Endodermal cell (in vitro differentiated cells): ENCODE results near the gene VTI1A. TPM values are rescaled to one million over a fixed set of nuclear protein-coding genes. Genes with fewer than 3 reads are reported as not detected.

Source experiments
- DNase-seq: peaks from one replicate; pipeline ENCODE4 v3.0.0-alpha.2; 2017
- H3K27ac ChIP-seq: 2 replicates; pipeline ENCODE4 v1.5.1; 2013; ENCODE audit warnings: mild to moderate bottlenecking, low read depth, low read length, moderate library complexity
- H3K27me3 ChIP-seq: 2 replicates; pipeline ENCODE4 v1.6.1; 2013; ENCODE audit warnings: mild to moderate bottlenecking, low read length, moderate library complexity; ENCODE audit not compliant: insufficient read depth, control insufficient read depth, poor library complexity, severe bottlenecking
- H3K36me3 ChIP-seq: 2 replicates; pipeline ENCODE4 v1.7.0; 2013; ENCODE audit warnings: mild to moderate bottlenecking, low read length, moderate library complexity; ENCODE audit not compliant: control insufficient read depth, insufficient read depth
- H3K4me1 ChIP-seq: one replicate; pipeline ENCODE4 v1.7.0; 2013; ENCODE audit warnings: low read length; ENCODE audit not compliant: control insufficient read depth, insufficient read depth
- H3K4me3 ChIP-seq: 2 replicates; pipeline ENCODE4 v1.5.1; 2013; ENCODE audit warnings: mild to moderate bottlenecking, low read length, moderate library complexity
- H3K9ac ChIP-seq: 2 replicates; pipeline ENCODE4 v1.6.1; 2013; ENCODE audit warnings: mild to moderate bottlenecking, low read length, moderate library complexity; ENCODE audit not compliant: poor library complexity, severe bottlenecking; ENCODE audit errors: extremely low read depth
- H3K9me3 ChIP-seq: 2 replicates; pipeline ENCODE4 v1.6.1; 2013; ENCODE audit warnings: mild to moderate bottlenecking, low read length, moderate library complexity; ENCODE audit not compliant: control insufficient read depth
- H3K27ac Mint-ChIP-seq: 2 replicates; pipeline ENCODE4 v1.8.0; 2020; ENCODE audit warnings: mixed read lengths
- H3K27me3 Mint-ChIP-seq: 2 replicates; pipeline ENCODE4 v1.8.0; 2021; ENCODE audit warnings: mild to moderate bottlenecking, mixed read lengths; ENCODE audit not compliant: insufficient read depth
- H3K36me3 Mint-ChIP-seq: 2 replicates; pipeline ENCODE4 v1.8.0; 2020; ENCODE audit warnings: low read depth, mixed read lengths
- H3K4me1 Mint-ChIP-seq: 2 replicates; pipeline ENCODE4 v1.8.0; 2020; ENCODE audit warnings: mixed read lengths
- H3K4me3 Mint-ChIP-seq: 2 replicates; pipeline ENCODE4 v1.8.0; 2020; ENCODE audit warnings: mild to moderate bottlenecking, moderate library complexity, mixed read lengths
- H3K9me3 Mint-ChIP-seq: 2 replicates; pipeline ENCODE4 v1.8.0; 2020; ENCODE audit warnings: mild to moderate bottlenecking, mixed read lengths
- WGBS, 2 experiments: methylation state at CpG; one replicate each; pipeline versions ENCODE4 v1.1.5 to v1.1.7; 2013; ENCODE audit warnings: missing lambda C conversion rate in 2 of 2, mixed read lengths in 1 of 2; ENCODE audit not compliant: insufficient coverage in 1 of 2, insufficient read length in 1 of 2; 5-methylcytosine and 5-hydroxymethylcytosine counted together
- total RNA-seq, 2 donors: library from RNA; stranded (reverse); fragmentation: NEBNext Ultra II Directional in 1 of 2; extraction: Animal tissue kit (Norgen Biotek cat#: 25700) in 1 of 2; gene quantifications; 2 replicates in 1 of 2; 3 replicates in 1 of 2; pipeline ENCODE4 v1.2.1, GENCODE V29; 2021
- TF ChIP-seq, protein P1 (sequence below): fragments of 200-600 bp; sonication (generic); conservative IDR thresholded peaks from 2 replicates; pipeline ENCODE4 v1.5.0; 2021; ENCODE audit warnings: antibody characterized with exemption, mild to moderate bottlenecking

VTI1A gene
- total RNA-seq, 2 donors from 2014 or later: 27.0 to 29.9 TPM

DNA sequence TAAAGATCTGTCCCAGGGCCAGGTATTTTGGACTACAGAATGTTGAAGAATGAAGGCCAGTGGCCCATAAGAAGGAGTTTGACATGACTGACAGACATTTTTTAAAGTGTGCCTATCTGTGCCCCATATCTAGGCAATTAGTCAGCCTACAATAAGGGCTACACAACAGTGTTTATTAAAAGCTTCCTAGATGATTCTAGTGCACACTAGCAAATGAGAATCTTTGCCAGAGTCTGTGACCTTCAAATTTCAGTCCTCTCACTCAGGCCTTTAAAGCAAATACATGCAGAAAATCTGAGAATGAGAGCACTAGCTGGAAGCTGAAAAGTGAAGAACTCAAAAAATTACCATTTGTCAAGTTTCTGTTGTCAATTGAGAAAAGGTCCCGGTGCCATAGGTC is 208.7 kb downstream of the VTI1A start:
- no peak for DNase-seq
- no peak overlapping the region for H3K9ac ChIP-seq
- peaks cover 4% of the 10 kb centered on the region for H3K4me1 ChIP-seq
- no peak overlapping the region for H3K4me3 ChIP-seq
- TF ChIP-seq, protein P1, sequence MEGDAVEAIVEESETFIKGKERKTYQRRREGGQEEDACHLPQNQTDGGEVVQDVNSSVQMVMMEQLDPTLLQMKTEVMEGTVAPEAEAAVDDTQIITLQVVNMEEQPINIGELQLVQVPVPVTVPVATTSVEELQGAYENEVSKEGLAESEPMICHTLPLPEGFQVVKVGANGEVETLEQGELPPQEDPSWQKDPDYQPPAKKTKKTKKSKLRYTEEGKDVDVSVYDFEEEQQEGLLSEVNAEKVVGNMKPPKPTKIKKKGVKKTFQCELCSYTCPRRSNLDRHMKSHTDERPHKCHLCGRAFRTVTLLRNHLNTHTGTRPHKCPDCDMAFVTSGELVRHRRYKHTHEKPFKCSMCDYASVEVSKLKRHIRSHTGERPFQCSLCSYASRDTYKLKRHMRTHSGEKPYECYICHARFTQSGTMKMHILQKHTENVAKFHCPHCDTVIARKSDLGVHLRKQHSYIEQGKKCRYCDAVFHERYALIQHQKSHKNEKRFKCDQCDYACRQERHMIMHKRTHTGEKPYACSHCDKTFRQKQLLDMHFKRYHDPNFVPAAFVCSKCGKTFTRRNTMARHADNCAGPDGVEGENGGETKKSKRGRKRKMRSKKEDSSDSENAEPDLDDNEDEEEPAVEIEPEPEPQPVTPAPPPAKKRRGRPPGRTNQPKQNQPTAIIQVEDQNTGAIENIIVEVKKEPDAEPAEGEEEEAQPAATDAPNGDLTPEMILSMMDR: no peak
- Mint-ChIP-seq H3K36me3 (peaks cover 3% of the 10 kb centered on the region), H3K9me3 (no peaks in the 10 kb centered on the region), H3K4me1 (peaks cover 35% of the 10 kb centered on the region), H3K27ac (no peak overlapping the region), H3K4me3 (no peak overlapping the region), H3K27me3 (no peaks in the 10 kb centered on the region)
- 86 to 91% methylated on average over 1 of the region's 1 CpG for WGBS, 2 experiments
- no peaks in the 10 kb centered on the region for H3K27me3 ChIP-seq
- no peaks in the 10 kb centered on the region for H3K36me3 ChIP-seq
- H3K27ac ChIP-seq: no peak overlapping the region
- H3K9me3 ChIP-seq: no peaks in the 10 kb centered on the region

DNA sequence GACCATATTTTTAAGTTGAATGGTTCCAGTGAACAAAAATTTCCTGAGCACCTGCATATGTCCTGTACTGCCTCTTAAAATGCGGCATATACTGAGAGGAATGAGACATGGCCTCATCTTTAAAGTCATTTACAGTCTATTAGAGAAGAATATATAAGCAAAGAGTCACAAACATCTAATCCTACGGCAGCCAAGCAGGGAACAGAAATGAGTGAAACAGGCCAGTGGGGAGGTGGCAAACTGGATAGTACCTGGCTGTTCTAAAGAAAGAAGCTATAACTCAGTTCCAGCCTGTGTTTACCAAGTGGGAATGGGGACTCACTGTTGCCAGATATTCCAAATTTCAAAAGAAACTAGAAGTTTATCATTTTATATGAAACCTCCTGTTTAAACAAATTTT is 211.4 kb downstream of the VTI1A start:
- Mint-ChIP-seq H3K27ac (no peak overlapping the region), H3K36me3 (peaks cover 3% of the 10 kb centered on the region), H3K27me3 (no peaks in the 10 kb centered on the region), H3K9me3 (no peaks in the 10 kb centered on the region), H3K4me1 (peaks cover 30% of the 10 kb centered on the region), H3K4me3 (no peak overlapping the region)
- H3K9me3 ChIP-seq: peaks cover 15% of the 10 kb centered on the region
- no peaks in the 10 kb centered on the region for H3K36me3 ChIP-seq
- H3K9ac ChIP-seq: no peak overlapping the region
- H3K27ac ChIP-seq: no peak overlapping the region
- H3K4me3 ChIP-seq: no peak overlapping the region
- TF ChIP-seq, protein P1: no peak
- WGBS, 2 experiments: 100% methylated on average over 1 to 2 of the region's 2 CpGs
- no peak for DNase-seq
- no peaks in the 10 kb centered on the region for H3K27me3 ChIP-seq
- peaks cover 4% of the 10 kb centered on the region for H3K4me1 ChIP-seq

DNA sequence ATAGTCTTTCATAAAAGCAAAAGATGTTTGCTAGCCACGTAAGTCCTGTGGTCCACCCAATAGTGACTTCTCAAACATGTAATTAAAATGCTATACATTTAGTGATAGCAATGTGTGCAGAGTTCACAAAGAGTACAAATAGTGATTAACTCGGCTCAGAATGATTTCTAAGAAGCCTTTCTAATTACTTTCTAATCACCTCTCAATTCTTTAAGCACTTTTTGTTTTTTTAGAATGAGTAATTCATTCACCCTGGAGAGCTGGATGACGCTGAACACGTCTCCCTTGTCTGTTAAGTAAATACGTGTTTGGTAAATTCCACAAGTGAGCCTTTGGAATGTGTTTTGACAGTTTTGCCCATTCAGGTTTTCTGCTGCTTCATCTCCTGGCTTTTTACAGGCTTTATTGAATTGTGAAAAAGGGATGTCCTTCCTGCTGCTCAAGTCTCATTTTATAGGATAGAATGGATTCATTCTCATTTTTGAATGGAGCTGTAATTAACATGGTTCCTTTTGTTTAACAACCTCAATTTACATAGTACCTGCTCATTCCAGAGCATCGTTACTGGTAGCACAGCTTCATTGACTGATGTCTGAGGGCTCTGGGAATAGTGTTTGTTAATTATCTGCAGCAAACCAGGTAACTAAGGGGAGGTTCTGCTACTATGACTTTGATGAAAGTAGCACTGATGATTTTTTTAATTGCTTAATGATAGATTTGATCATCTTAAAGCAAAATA is 212.1 kb downstream of the VTI1A start:
- Histone ChIP-seq H3K4me1 (peaks cover 4% of the 10 kb centered on the region), H3K36me3 (no peaks in the 10 kb centered on the region), H3K9me3 (peaks cover 15% of the 10 kb centered on the region), H3K27ac (no peak overlapping the region), H3K9ac (no peak overlapping the region), H3K27me3 (no peaks in the 10 kb centered on the region), H3K4me3 (no peak overlapping the region)
- WGBS, 2 experiments: 63 to 86% methylated on average over 3 to 6 of the region's 6 CpGs
- Mint-ChIP-seq H3K9me3 (no peaks in the 10 kb centered on the region), H3K4me3 (no peak overlapping the region), H3K36me3 (peaks cover 3% of the 10 kb centered on the region), H3K27ac (peak overlapping the region; percentile 1), H3K27me3 (no peaks in the 10 kb centered on the region), H3K4me1 (peaks cover 33% of the 10 kb centered on the region)
- no peak for DNase-seq
- TF ChIP-seq, protein P1: no peak
